Keratinocyte (primary cell): ENCODE measurements around the gene MSI2. TPM values are rescaled to one million over a fixed set of nuclear protein-coding genes. Genes with fewer than 3 reads are reported as not detected.

Experiments
- DNase-seq: peaks from one replicate; pipeline ENCODE4 v3.0.0-alpha.2; 2011; ENCODE audit warnings: low read depth, missing footprints, low spot score
- FAIRE-seq: peaks from 2 replicates; lab custom pipeline; 2011; peaks lifted over from hg19 to GRCh38; lab: Jason Lieb, UNC
- H2AFZ ChIP-seq: 2 replicates; pipeline ENCODE4 v1.6.0; 2012; ENCODE audit warnings: low read length, control low read depth, inconsistent platforms; ENCODE audit not compliant: control insufficient read depth
- H3K27ac ChIP-seq: 2 replicates; pipeline ENCODE4 v1.5.1; 2011; ENCODE audit warnings: low read length; ENCODE audit not compliant: control insufficient read depth, insufficient read depth
- H3K27me3 ChIP-seq: 3 replicates; pipeline ENCODE4 v1.6.0; 2011; ENCODE audit warnings: low read length; ENCODE audit not compliant: control insufficient read depth, insufficient read depth; ENCODE audit errors: extremely low read depth
- H3K36me3 ChIP-seq, 2 experiments: 2 replicates in 1 of 2; 3 replicates in 1 of 2; pipeline ENCODE4 v1.5.1; 2011; ENCODE audit warnings: low read length in 2 of 2, mild to moderate bottlenecking in 1 of 2; ENCODE audit not compliant: control insufficient read depth in 2 of 2, insufficient read depth in 2 of 2; ENCODE audit errors: extremely low read depth in 1 of 2
- H3K4me1 ChIP-seq: 3 replicates; pipeline ENCODE4 v1.5.1; 2011; ENCODE audit warnings: low read length; ENCODE audit not compliant: control insufficient read depth, insufficient read depth; ENCODE audit errors: extremely low read depth
- H3K4me2 ChIP-seq: 3 replicates; pipeline ENCODE4 v1.6.0; 2011; ENCODE audit warnings: low read depth, low read length; ENCODE audit not compliant: control insufficient read depth, insufficient read depth; ENCODE audit errors: extremely low read depth
- H3K4me3 ChIP-seq, 3 experiments: fragments of 200-600 bp in 1 of 3; sonication (generic) in 1 of 3; 2 replicates in 2 of 3; 3 replicates in 1 of 3; pipeline ENCODE4 v1.5.1; 2011 to 2016; ENCODE audit warnings: low read length in 3 of 3, mild to moderate bottlenecking in 3 of 3, control low read depth in 2 of 3, inconsistent platforms in 1 of 3, low read depth in 1 of 3, mixed read lengths in 1 of 3, mixed run types in 1 of 3, moderate library complexity in 1 of 3; ENCODE audit not compliant: control insufficient read depth in 2 of 3, insufficient read depth in 2 of 3; ENCODE audit errors: extremely low read depth in 1 of 3
- H3K79me2 ChIP-seq: 2 replicates; pipeline ENCODE4 v1.6.0; 2012; ENCODE audit warnings: low read length; ENCODE audit not compliant: control insufficient read depth, insufficient read depth
- H3K9ac ChIP-seq: 3 replicates; pipeline ENCODE4 v1.6.0; 2011; ENCODE audit warnings: low read length; ENCODE audit not compliant: control insufficient read depth, insufficient read depth; ENCODE audit errors: extremely low read depth
- H3K9me1 ChIP-seq: 3 replicates; pipeline ENCODE4 v1.6.0; 2011; ENCODE audit warnings: low read length; ENCODE audit not compliant: control insufficient read depth, insufficient read depth; ENCODE audit errors: extremely low read depth
- H3K9me3 ChIP-seq: 2 replicates; pipeline ENCODE4 v1.5.1; 2012; ENCODE audit warnings: low read depth, low read length; ENCODE audit not compliant: control insufficient read depth
- H4K20me1 ChIP-seq: 3 replicates; pipeline ENCODE4 v1.6.0; 2011; ENCODE audit warnings: low read length; ENCODE audit not compliant: control insufficient read depth, insufficient read depth; ENCODE audit errors: extremely low read depth
- EZH2 ChIP-seq: IDR thresholded peaks from one replicate; pipeline ENCODE4 v1.6.1; 2012; ENCODE audit warnings: inconsistent platforms, mild to moderate bottlenecking, low read length, moderate library complexity
- dilution Hi-C: fragments of 300-500 bp; cut with MboI; formaldehyde crosslinking; loops from one replicate; pipeline ENCODE4 v1.7.0; 2020; ENCODE audit warnings: low sequenced_read_pairs; ENCODE audit not compliant: extremely low pct_ligation_motif_present
- polyA plus RNA-seq, 5 experiments: library from polyadenylated mRNA; depleted of rRNA in 3 of 5; stranded (reverse) in 3 of 5; stranded (forward) in 1 of 5; unstranded in 1 of 5; fragments of >200 nt; gene quantifications; 1 replicate in 1 of 5; 2 replicates in 3 of 5; 3 replicates in 1 of 5; pipeline versions ENCODE4 v1.2.1 to v1.2.3, GENCODE V29; 2011 to 2012; ENCODE audit warnings: missing spikeins in 2 of 5, low read depth in 1 of 5, low replicate concordance in 1 of 5
- TF ChIP-seq, protein P1 (sequence below), 3 experiments: IDR thresholded peaks in 1 of 3; conservative IDR thresholded peaks in 1 of 3; optimal IDR thresholded peaks in 1 of 3; 2 replicates in 2 of 3; 3 replicates in 1 of 3; pipeline versions ENCODE3 to v1.5.1; 2011; ENCODE audit warnings: low read length in 3 of 3, mild to moderate bottlenecking in 3 of 3, moderate library complexity in 2 of 3, control low read depth in 1 of 3, inconsistent platforms in 1 of 3; ENCODE audit not compliant: insufficient read depth in 2 of 3; ENCODE audit errors: extremely low read depth in 1 of 3

MSI2 gene
- polyA plus RNA-seq, 1 donor (not counting 4 experiments of a cell fraction or from before 2014, with no cell fraction given): 22.3 TPM

DNA sequence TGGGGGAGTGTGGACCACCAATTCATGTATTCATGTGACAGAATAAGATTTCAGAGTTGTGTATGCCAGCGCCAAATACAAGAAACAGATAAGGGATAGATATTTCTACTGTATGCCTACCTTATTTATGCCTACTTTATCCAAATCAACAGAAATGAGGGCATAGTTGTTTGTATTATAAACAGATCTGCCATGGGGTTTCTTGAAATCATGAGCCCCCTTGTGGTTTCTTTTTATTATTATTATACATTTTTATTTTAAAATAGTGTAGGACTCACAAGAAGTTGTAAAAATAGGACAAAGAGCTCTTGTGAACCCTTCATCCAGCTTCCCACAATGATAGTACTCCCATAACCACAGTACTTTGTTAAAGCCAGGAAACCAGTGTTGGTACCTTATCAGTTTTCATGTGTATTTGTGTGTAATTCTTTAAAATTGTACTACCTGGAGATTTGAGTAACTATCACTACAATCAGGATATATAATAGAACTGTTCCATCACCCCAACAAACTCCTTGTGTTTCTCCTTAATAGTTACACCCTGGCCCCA is 259.4 kb downstream of the MSI2 start:
- H2AFZ ChIP-seq: no peak overlapping the region
- no peaks in the 10 kb centered on the region for H3K79me2 ChIP-seq
- FAIRE-seq (no peak), DNase-seq (no peak)
- no peak overlapping the region for H3K9ac ChIP-seq
- no peaks in the 10 kb centered on the region for H4K20me1 ChIP-seq
- dilution Hi-C loops: no loop called here
- no peaks in the 10 kb centered on the region for H3K27me3 ChIP-seq
- H3K27ac ChIP-seq: no peak overlapping the region
- no peaks in the 10 kb centered on the region for H3K9me3 ChIP-seq
- H3K4me3 ChIP-seq: no peak overlapping the region
- H3K36me3 ChIP-seq: no peaks in the 10 kb centered on the region
- no peak overlapping the region for H3K4me2 ChIP-seq
- no peak for TF ChIP-seq EZH2
- TF ChIP-seq, protein P1, sequence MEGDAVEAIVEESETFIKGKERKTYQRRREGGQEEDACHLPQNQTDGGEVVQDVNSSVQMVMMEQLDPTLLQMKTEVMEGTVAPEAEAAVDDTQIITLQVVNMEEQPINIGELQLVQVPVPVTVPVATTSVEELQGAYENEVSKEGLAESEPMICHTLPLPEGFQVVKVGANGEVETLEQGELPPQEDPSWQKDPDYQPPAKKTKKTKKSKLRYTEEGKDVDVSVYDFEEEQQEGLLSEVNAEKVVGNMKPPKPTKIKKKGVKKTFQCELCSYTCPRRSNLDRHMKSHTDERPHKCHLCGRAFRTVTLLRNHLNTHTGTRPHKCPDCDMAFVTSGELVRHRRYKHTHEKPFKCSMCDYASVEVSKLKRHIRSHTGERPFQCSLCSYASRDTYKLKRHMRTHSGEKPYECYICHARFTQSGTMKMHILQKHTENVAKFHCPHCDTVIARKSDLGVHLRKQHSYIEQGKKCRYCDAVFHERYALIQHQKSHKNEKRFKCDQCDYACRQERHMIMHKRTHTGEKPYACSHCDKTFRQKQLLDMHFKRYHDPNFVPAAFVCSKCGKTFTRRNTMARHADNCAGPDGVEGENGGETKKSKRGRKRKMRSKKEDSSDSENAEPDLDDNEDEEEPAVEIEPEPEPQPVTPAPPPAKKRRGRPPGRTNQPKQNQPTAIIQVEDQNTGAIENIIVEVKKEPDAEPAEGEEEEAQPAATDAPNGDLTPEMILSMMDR (optimal IDR thresholded peaks at IDR 0.05 in 1 of 3, IDR thresholded peaks at IDR 0.05 in 1 of 3, conservative IDR thresholded peaks at IDR 0.05 in 1 of 3; ENCODE audit: extremely low read depth in 1 of 3, insufficient read depth in 2 of 3, low read length in 3 of 3): no peak
- no peaks in the 10 kb centered on the region for H3K9me1 ChIP-seq
- peaks cover 15% of the 10 kb centered on the region for H3K4me1 ChIP-seq

DNA sequence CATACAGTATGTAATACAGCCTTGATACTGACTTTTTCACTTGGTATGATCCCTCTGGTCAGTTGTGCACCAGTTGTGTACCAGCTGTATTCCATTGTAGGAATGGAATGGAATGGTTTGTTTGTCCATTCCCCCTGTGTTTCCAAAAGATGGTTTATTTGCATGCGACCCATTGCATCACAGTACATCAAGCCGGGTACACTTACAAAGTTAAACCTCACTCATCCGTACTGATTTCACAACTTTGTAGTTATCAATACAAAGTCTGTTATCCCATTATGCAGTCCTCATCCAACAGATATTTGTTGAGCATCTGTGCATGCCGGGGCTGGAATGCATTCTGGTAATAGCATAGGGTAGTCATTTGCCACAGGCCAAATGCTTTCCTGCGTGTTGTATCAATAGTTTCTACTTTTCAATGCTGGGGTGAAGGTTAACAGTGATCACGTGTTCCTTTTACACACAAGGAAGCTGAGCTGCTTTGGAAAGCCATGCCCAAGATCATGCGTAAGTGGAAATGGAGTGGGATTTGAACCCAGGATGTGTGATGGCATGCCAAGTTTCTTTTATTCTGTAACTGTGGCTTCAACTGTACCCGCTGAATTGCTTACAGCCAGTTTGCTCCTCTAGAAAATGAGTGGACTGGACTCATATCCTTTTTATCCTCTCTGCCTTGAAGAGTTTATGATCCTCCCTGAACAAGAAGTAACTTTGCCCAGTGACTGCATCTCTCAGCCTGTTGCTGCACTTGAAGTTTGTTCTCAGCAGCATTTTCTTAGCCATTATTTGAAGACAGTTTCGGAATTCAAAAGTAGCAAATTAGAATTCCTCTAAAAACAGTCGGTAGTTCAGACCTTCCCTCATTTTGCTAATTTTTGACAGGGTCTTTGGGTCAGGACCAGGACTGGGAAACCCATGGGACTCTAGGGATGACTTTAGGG is 260.2 kb downstream of the MSI2 start:
- H4K20me1 ChIP-seq: no peaks in the 10 kb centered on the region
- dilution Hi-C loops: no loop called here
- no peak overlapping the region for H3K9ac ChIP-seq
- no peaks in the 10 kb centered on the region for H3K79me2 ChIP-seq
- no peak for DNase-seq
- H2AFZ ChIP-seq: no peak overlapping the region
- H3K4me2 ChIP-seq: no peak overlapping the region
- FAIRE-seq: peak; percentile 63
- no peak overlapping the region for H3K4me3 ChIP-seq
- H3K9me3 ChIP-seq: no peaks in the 10 kb centered on the region
- H3K27ac ChIP-seq: no peak overlapping the region
- H3K36me3 ChIP-seq: no peaks in the 10 kb centered on the region
- TF ChIP-seq, protein P1 (optimal IDR thresholded peaks at IDR 0.05 in 1 of 3, IDR thresholded peaks at IDR 0.05 in 1 of 3, conservative IDR thresholded peaks at IDR 0.05 in 1 of 3; ENCODE audit: extremely low read depth in 1 of 3, insufficient read depth in 2 of 3, low read length in 3 of 3): no peak
- no peak for TF ChIP-seq EZH2
- H3K4me1 ChIP-seq: peaks cover 15% of the 10 kb centered on the region
- no peaks in the 10 kb centered on the region for H3K27me3 ChIP-seq
- H3K9me1 ChIP-seq: no peaks in the 10 kb centered on the region
